GM23338 (cell line): ENCODE measurements around the gene CCL13. TPM values are rescaled to one million over a fixed set of nuclear protein-coding genes. Genes with fewer than 3 reads are reported as not detected.

Experiments used
- ATAC-seq: fragments of 200-7000 bp; cut with Tn5 transposase; 3 replicates; pipeline ENCODE4 v1.9.1; 2020
- DNase-seq: peaks from one replicate; pipeline ENCODE4 v3.0.0-alpha.2; 2015; ENCODE audit warnings: low spot score
- H2AFZ ChIP-seq: fragments of 200-600 bp; sonication (generic); 2 replicates; pipeline ENCODE4 v1.8.0; 2016; ENCODE audit warnings: antibody characterized with exemption, mild to moderate bottlenecking, moderate library complexity
- H3F3A ChIP-seq: fragments of 200-600 bp; sonication (generic); replicated peaks from 2 replicates; pipeline ENCODE4 v1.8.0; 2017; ENCODE audit warnings: antibody characterized with exemption, mixed run types, low read depth
- H3K27ac ChIP-seq: fragments of 200-600 bp; sonication (generic); 2 replicates; pipeline ENCODE4 v1.6.1; 2016; ENCODE audit warnings: low read depth
- H3K27me3 ChIP-seq: fragments of 200-600 bp; sonication (generic); 2 replicates; pipeline ENCODE4 v1.8.0; 2016; ENCODE audit warnings: mild to moderate bottlenecking, mixed run types, moderate library complexity; ENCODE audit not compliant: insufficient read depth
- H3K36me3 ChIP-seq: fragments of 200-600 bp; sonication (generic); 2 replicates; pipeline ENCODE4 v1.8.0; 2016; ENCODE audit warnings: mild to moderate bottlenecking; ENCODE audit not compliant: insufficient read depth
- H3K4me1 ChIP-seq: fragments of 200-600 bp; sonication (generic); 2 replicates; pipeline ENCODE4 v1.8.0; 2016; ENCODE audit warnings: mild to moderate bottlenecking, moderate library complexity; ENCODE audit not compliant: insufficient read depth
- H3K4me2 ChIP-seq: fragments of 200-600 bp; sonication (generic); 2 replicates; pipeline ENCODE4 v1.7.1; 2017; ENCODE audit warnings: mixed run types
- H3K4me3 ChIP-seq: fragments of 200-600 bp; sonication (generic); 2 replicates; pipeline ENCODE4 v1.6.1; 2016; ENCODE audit warnings: mixed run types
- H3K79me2 ChIP-seq: fragments of 200-600 bp; sonication (generic); replicated peaks from 2 replicates; pipeline ENCODE4 v1.8.0; 2017; ENCODE audit warnings: mild to moderate bottlenecking; ENCODE audit not compliant: insufficient read depth
- H3K9me2 ChIP-seq: fragments of 200-600 bp; sonication (generic); 2 replicates; pipeline ENCODE4 v1.8.0; 2017; ENCODE audit not compliant: insufficient read depth
- H4K20me1 ChIP-seq: fragments of 200-600 bp; sonication (generic); replicated peaks from 2 replicates; pipeline ENCODE4 v1.8.0; 2017; ENCODE audit warnings: mild to moderate bottlenecking; ENCODE audit not compliant: insufficient read depth
- H3K27ac Mint-ChIP-seq: 2 replicates; pipeline ENCODE4 v1.8.0; 2020; ENCODE audit warnings: inconsistent platforms, mild to moderate bottlenecking, moderate library complexity, mixed read lengths
- H3K27me3 Mint-ChIP-seq: 3 replicates; pipeline ENCODE4 v1.8.0; 2022; ENCODE audit warnings: low read depth, mild to moderate bottlenecking, moderate library complexity, mixed read lengths, inconsistent platforms; ENCODE audit not compliant: insufficient read depth, poor library complexity
- H3K36me3 Mint-ChIP-seq: 3 replicates; pipeline ENCODE4 v1.8.0; 2021; ENCODE audit warnings: low read depth, mild to moderate bottlenecking, inconsistent platforms, moderate library complexity, mixed read lengths
- H3K4me1 Mint-ChIP-seq: 3 replicates; pipeline ENCODE4 v1.8.0; 2020; ENCODE audit warnings: mild to moderate bottlenecking, inconsistent platforms, mixed read lengths
- H3K4me3 Mint-ChIP-seq: 3 replicates; pipeline ENCODE4 v1.8.0; 2021; ENCODE audit warnings: moderate library complexity, mild to moderate bottlenecking, inconsistent platforms, mixed read lengths
- H3K9me3 Mint-ChIP-seq: 3 replicates; pipeline ENCODE4 v1.8.0; 2020; ENCODE audit warnings: moderate library complexity, mild to moderate bottlenecking, inconsistent platforms, mixed read lengths
- EZH2phosphoT487 ChIP-seq: fragments of 200-600 bp; sonication (generic); IDR thresholded peaks from one replicate; pipeline ENCODE4 v1.8.1; 2018; ENCODE audit warnings: antibody characterized with exemption; ENCODE audit not compliant: unreplicated experiment
- JUNB ChIP-seq: IDR thresholded peaks from one replicate; pipeline ENCODE4 v1.6.1; 2016; ENCODE audit warnings: antibody characterized with exemption; ENCODE audit not compliant: unreplicated experiment
- polyA plus RNA-seq: library from polyadenylated mRNA; unstranded; fragments of >200 nt; fragmentation: Nextera tagmentation; extraction: Ambion mirVana; gene quantifications from 2 replicates; pipeline ENCODE4 v1.2.1, GENCODE V29; 2016
- total RNA-seq: library from RNA; depleted of rRNA; stranded (reverse); fragments of >200 nt; shearing (Covaris generic); gene quantifications from 2 replicates; pipeline ENCODE4 v1.2.3, GENCODE V29; 2014; rRNA removed
- TF ChIP-seq, protein P1 (sequence below): fragments of 250-450 bp; sonication (Bioruptor Pico); IDR thresholded peaks from 2 replicates; pipeline ENCODE4 v1.5.0; 2020; ENCODE audit warnings: mild to moderate bottlenecking, moderate library complexity
- TF ChIP-seq, protein P2 (sequence below): IDR thresholded peaks from 2 replicates; pipeline ENCODE4 v1.6.1; 2016; ENCODE audit warnings: antibody characterized with exemption

Gene CCL13
- total and polyA plus RNA-seq, 2 experiments from 2014 or later = not detected

GRCh38 chr17:34406226-34406625 is 49.9 kb downstream of the CCL13 start:
- H3K27ac ChIP-seq = no peak overlapping the region
- ATAC-seq (no peak), DNase-seq (no peak)
- Mint-ChIP-seq H3K36me3 (no peaks in the 10 kb centered on the region), H3K4me1 (peaks cover 20% of the 10 kb centered on the region), H3K27me3 (peaks cover 8% of the 10 kb centered on the region), H3K9me3 (no peaks in the 10 kb centered on the region), H3K4me3 (no peak overlapping the region), H3K27ac (no peak overlapping the region)
- H3K36me3 ChIP-seq = no peaks in the 10 kb centered on the region
- no peaks in the 10 kb centered on the region for H3F3A ChIP-seq
- H3K27me3 ChIP-seq = peaks cover 37% of the 10 kb centered on the region
- H3K79me2 ChIP-seq = no peaks in the 10 kb centered on the region
- no peak overlapping the region for H3K4me3 ChIP-seq
- H3K4me1 ChIP-seq = peaks cover 17% of the 10 kb centered on the region
- H3K9me2 ChIP-seq = peaks cover 7% of the 10 kb centered on the region; the same call in 1 of the 2 replicates
- H2AFZ ChIP-seq = no peak overlapping the region
- TF ChIP-seq, protein P1, sequence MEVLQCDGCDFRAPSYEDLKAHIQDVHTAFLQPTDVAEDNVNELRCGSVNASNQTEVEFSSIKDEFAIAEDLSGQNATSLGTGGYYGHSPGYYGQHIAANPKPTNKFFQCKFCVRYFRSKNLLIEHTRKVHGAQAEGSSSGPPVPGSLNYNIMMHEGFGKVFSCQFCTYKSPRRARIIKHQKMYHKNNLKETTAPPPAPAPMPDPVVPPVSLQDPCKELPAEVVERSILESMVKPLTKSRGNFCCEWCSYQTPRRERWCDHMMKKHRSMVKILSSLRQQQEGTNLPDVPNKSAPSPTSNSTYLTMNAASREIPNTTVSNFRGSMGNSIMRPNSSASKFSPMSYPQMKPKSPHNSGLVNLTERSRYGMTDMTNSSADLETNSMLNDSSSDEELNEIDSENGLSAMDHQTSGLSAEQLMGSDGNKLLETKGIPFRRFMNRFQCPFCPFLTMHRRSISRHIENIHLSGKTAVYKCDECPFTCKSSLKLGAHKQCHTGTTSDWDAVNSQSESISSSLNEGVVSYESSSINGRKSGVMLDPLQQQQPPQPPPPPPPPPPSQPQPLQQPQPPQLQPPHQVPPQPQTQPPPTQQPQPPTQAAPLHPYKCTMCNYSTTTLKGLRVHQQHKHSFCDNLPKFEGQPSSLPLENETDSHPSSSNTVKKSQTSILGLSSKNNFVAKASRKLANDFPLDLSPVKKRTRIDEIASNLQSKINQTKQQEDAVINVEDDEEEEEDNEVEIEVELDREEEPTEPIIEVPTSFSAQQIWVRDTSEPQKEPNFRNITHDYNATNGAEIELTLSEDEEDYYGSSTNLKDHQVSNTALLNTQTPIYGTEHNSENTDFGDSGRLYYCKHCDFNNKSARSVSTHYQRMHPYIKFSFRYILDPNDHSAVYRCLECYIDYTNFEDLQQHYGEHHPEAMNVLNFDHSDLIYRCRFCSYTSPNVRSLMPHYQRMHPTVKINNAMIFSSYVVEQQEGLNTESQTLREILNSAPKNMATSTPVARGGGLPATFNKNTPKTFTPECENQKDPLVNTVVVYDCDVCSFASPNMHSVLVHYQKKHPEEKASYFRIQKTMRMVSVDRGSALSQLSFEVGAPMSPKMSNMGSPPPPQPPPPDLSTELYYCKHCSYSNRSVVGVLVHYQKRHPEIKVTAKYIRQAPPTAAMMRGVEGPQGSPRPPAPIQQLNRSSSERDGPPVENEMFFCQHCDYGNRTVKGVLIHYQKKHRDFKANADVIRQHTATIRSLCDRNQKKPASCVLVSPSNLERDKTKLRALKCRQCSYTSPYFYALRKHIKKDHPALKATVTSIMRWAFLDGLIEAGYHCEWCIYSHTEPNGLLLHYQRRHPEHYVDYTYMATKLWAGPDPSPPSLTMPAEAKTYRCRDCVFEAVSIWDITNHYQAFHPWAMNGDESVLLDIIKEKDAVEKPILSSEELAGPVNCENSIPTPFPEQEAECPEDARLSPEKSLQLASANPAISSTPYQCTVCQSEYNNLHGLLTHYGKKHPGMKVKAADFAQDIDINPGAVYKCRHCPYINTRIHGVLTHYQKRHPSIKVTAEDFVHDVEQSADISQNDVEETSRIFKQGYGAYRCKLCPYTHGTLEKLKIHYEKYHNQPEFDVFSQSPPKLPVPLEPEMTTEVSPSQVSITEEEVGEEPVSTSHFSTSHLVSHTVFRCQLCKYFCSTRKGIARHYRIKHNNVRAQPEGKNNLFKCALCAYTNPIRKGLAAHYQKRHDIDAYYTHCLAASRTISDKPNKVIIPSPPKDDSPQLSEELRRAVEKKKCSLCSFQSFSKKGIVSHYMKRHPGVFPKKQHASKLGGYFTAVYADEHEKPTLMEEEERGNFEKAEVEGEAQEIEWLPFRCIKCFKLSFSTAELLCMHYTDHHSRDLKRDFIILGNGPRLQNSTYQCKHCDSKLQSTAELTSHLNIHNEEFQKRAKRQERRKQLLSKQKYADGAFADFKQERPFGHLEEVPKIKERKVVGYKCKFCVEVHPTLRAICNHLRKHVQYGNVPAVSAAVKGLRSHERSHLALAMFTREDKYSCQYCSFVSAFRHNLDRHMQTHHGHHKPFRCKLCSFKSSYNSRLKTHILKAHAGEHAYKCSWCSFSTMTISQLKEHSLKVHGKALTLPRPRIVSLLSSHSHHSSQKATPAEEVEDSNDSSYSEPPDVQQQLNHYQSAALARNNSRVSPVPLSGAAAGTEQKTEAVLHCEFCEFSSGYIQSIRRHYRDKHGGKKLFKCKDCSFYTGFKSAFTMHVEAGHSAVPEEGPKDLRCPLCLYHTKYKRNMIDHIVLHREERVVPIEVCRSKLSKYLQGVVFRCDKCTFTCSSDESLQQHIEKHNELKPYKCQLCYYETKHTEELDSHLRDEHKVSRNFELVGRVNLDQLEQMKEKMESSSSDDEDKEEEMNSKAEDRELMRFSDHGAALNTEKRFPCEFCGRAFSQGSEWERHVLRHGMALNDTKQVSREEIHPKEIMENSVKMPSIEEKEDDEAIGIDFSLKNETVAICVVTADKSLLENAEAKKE (CRISPR knock-in tag) = no peak
- no peak for TF ChIP-seq JUNB
- TF ChIP-seq EZH2phosphoT487 = no peak
- TF ChIP-seq, protein P2, sequence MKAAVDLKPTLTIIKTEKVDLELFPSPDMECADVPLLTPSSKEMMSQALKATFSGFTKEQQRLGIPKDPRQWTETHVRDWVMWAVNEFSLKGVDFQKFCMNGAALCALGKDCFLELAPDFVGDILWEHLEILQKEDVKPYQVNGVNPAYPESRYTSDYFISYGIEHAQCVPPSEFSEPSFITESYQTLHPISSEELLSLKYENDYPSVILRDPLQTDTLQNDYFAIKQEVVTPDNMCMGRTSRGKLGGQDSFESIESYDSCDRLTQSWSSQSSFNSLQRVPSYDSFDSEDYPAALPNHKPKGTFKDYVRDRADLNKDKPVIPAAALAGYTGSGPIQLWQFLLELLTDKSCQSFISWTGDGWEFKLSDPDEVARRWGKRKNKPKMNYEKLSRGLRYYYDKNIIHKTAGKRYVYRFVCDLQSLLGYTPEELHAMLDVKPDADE = no peak
- H3K4me2 ChIP-seq = no peak overlapping the region
- no peaks in the 10 kb centered on the region for H4K20me1 ChIP-seq

Other genes starting within 250 kb of the CCL13 start
- gene CCL2, start 101.2 kb upstream of the CCL13 start, total RNA-seq = 1.5 and 4.9 TPM in 2 replicates
- gene CCL2, start 101.2 kb upstream of the CCL13 start, polyA plus RNA-seq = 17.5 and 18.5 TPM in 2 replicates
- gene CCL7, start 86.3 kb upstream of the CCL13 start, total RNA-seq = not detected in 2 replicates
- gene CCL7, start 86.3 kb upstream of the CCL13 start, polyA plus RNA-seq = not detected in 2 replicates
- gene CCL11, start 70.7 kb upstream of the CCL13 start, total RNA-seq = not detected in 2 replicates
- not detected in 2 replicates for gene CCL11, start 70.7 kb upstream of the CCL13 start, polyA plus RNA-seq
- gene CCL8, start 37.0 kb upstream of the CCL13 start, total RNA-seq = not detected in 2 replicates
- gene CCL8, start 37.0 kb upstream of the CCL13 start, polyA plus RNA-seq = not detected in 2 replicates
- not detected in 2 replicates for gene CCL1, start 6.8 kb downstream of the CCL13 start, total RNA-seq
- gene CCL1, start 6.8 kb downstream of the CCL13 start, polyA plus RNA-seq = not detected in 2 replicates
- gene TMEM132E, start 223.1 kb downstream of the CCL13 start, total RNA-seq = 0.45 and 0.47 TPM in 2 replicates
- gene TMEM132E, start 223.1 kb downstream of the CCL13 start, polyA plus RNA-seq = 0.03 and 0.16 TPM in 2 replicates